SK-N-SH (cell line): ENCODE results near the gene BMX. TPM values are rescaled to one million over a fixed set of nuclear protein-coding genes. Genes with fewer than 3 reads are reported as not detected.

Experiments used
- CTCF ChIA-PET: fragments of 300-600, 350-600 bp; formaldehyde crosslinking; extraction: SDS; loops from one replicate; lab custom pipeline; 2021; lab: Yijun Ruan, JAX
- POLR2A ChIA-PET: fragments of 350-600 bp; sonication (Branson Sonifier 250); formaldehyde crosslinking; extraction: SDS; loops from one replicate; lab custom pipeline; 2020; ENCODE audit warnings: antibody characterized with exemption, inconsistent platforms; lab: Yijun Ruan, JAX
- DNase-seq: peaks from one replicate; pipeline ENCODE4 v3.0.0; 2012
- H2AFZ ChIP-seq: fragments of 200-600 bp; sonication (generic); 2 replicates; pipeline ENCODE4 v1.8.1; 2016; ENCODE audit warnings: antibody characterized with exemption, mild to moderate bottlenecking, low read depth
- H3F3A ChIP-seq: fragments of 200-600 bp; sonication (generic); replicated peaks from 2 replicates; pipeline ENCODE3; 2016; ENCODE audit warnings: antibody characterized with exemption, mild to moderate bottlenecking; ENCODE audit not compliant: insufficient read depth
- H3K27ac ChIP-seq, 2 experiments: fragments of 200-500 bp in 1 of 2; fragments of 200-600 bp in 1 of 2; sonication (Bioruptor generic) in 1 of 2; sonication (generic), shearing (Covaris generic) in 1 of 2; 2 replicates each; pipeline versions ENCODE4 v1.5.1 to v1.6.1; 2014 to 2016; ENCODE audit warnings: low read depth in 2 of 2, inconsistent platforms in 1 of 2, low read length in 1 of 2, mild to moderate bottlenecking in 1 of 2, mixed read lengths in 1 of 2
- H3K27me3 ChIP-seq: fragments of 200-600 bp; sonication (generic), shearing (Covaris generic); 2 replicates; pipeline ENCODE4 v1.6.1; 2016; ENCODE audit warnings: mixed run types; ENCODE audit not compliant: insufficient read depth
- H3K36me3 ChIP-seq, 2 experiments: fragments of 200-500 bp in 1 of 2; fragments of 200-600 bp in 1 of 2; sonication (Bioruptor generic) in 1 of 2; sonication (generic) in 1 of 2; replicated peaks in 1 of 2; 2 replicates each; pipeline versions ENCODE3 to v1.5.1; 2014 to 2016; ENCODE audit warnings: low read length in 1 of 2, mild to moderate bottlenecking in 1 of 2; ENCODE audit not compliant: insufficient read depth in 2 of 2, control insufficient read depth in 1 of 2
- H3K4me1 ChIP-seq, 2 experiments: fragments of 200-500 bp in 1 of 2; fragments of 200-600 bp in 1 of 2; sonication (Bioruptor generic) in 1 of 2; sonication (generic), shearing (Covaris generic) in 1 of 2; 2 replicates each; pipeline versions ENCODE4 v1.5.1 to v1.6.1; 2014 to 2016; ENCODE audit warnings: low read depth in 1 of 2, low read length in 1 of 2, mixed run types in 1 of 2; ENCODE audit not compliant: insufficient read depth in 2 of 2, control insufficient read depth in 1 of 2
- H3K4me2 ChIP-seq: fragments of 200-600 bp; sonication (generic), shearing (Covaris generic); 2 replicates; pipeline ENCODE4 v1.6.1; 2017; ENCODE audit warnings: mixed run types
- H3K4me3 ChIP-seq, 2 experiments: fragments of 200-500 bp in 1 of 2; fragments of 200-600 bp in 1 of 2; sonication (Bioruptor generic) in 1 of 2; sonication (generic), shearing (Covaris generic) in 1 of 2; 2 replicates each; pipeline versions ENCODE4 v1.5.1 to v1.8.1; 2014 to 2016; ENCODE audit warnings: low read depth in 2 of 2, inconsistent platforms in 1 of 2, low read length in 1 of 2, mild to moderate bottlenecking in 1 of 2, mixed read lengths in 1 of 2, moderate library complexity in 1 of 2
- H3K79me2 ChIP-seq: fragments of 200-600 bp; sonication (generic); 2 replicates; pipeline ENCODE4 v1.8.1; 2017; ENCODE audit warnings: mild to moderate bottlenecking; ENCODE audit not compliant: insufficient read depth
- H3K9ac ChIP-seq: fragments of 200-600 bp; sonication (generic); 2 replicates; pipeline ENCODE4 v1.6.1; 2017; ENCODE audit warnings: mixed run types
- H3K9me2 ChIP-seq: fragments of 200-600 bp; sonication (generic); 2 replicates; pipeline ENCODE4 v1.6.1; 2017; ENCODE audit warnings: mixed run types
- H3K9me3 ChIP-seq: fragments of 200-600 bp; sonication (generic); 2 replicates; pipeline ENCODE4 v1.6.1; 2017; ENCODE audit warnings: mixed run types, mild to moderate bottlenecking, moderate library complexity
- H4K20me1 ChIP-seq: fragments of 200-600 bp; sonication (generic); 2 replicates; pipeline ENCODE4 v1.6.1; 2017; ENCODE audit warnings: mild to moderate bottlenecking, mixed run types; ENCODE audit not compliant: insufficient read depth
- CHD2 ChIP-seq: fragments of 150-350 bp; IDR thresholded peaks from 2 replicates; pipeline ENCODE4 v1.6.1; 2018; ENCODE audit warnings: low read length; ENCODE audit not compliant: partially characterized antibody
- ELF1 ChIP-seq: IDR thresholded peaks from 2 replicates; pipeline ENCODE4 v1.4.0; 2012
- EP300 ChIP-seq, 2 experiments: IDR thresholded peaks; 2 replicates each; pipeline versions ENCODE4 v1.4.0 to v1.6.1; 2012; ENCODE audit warnings: borderline replicate concordance in 1 of 2, low read depth in 1 of 2, low read length in 1 of 2
- FOSL2 ChIP-seq: IDR thresholded peaks from 2 replicates; pipeline ENCODE4 v1.4.0; 2012; ENCODE audit warnings: low read depth, mild to moderate bottlenecking, moderate library complexity, borderline replicate concordance
- GABPA ChIP-seq: IDR thresholded peaks from 2 replicates; pipeline ENCODE4 v1.4.0; 2012; ENCODE audit warnings: low read depth, mild to moderate bottlenecking
- JUND ChIP-seq: IDR thresholded peaks from 2 replicates; pipeline ENCODE4 v1.4.0; 2012
- MEF2A ChIP-seq: IDR thresholded peaks from 2 replicates; pipeline ENCODE4 v1.4.0; 2012; ENCODE audit warnings: low read depth, borderline replicate concordance
- MXI1 ChIP-seq: IDR thresholded peaks from 2 replicates; pipeline ENCODE4 v1.6.1; 2012; ENCODE audit warnings: mild to moderate bottlenecking, low read depth, low read length, improper control_type of control experiment
- NFIC ChIP-seq: IDR thresholded peaks from 2 replicates; pipeline ENCODE4 v1.4.0; 2012; ENCODE audit warnings: borderline replicate concordance
- POLR2AphosphoS5 ChIP-seq: IDR thresholded peaks from 2 replicates; pipeline ENCODE4 v1.6.1; 2012; ENCODE audit warnings: low read depth, low read length
- RCOR1 ChIP-seq: fragments of 150-350 bp; IDR thresholded peaks from 2 replicates; pipeline ENCODE4 v1.6.1; 2017; ENCODE audit warnings: antibody characterized with exemption, low read length
- SIN3A ChIP-seq: IDR thresholded peaks from 2 replicates; pipeline ENCODE4 v1.6.1; 2012; ENCODE audit warnings: low read depth, mild to moderate bottlenecking, low read length, moderate library complexity, borderline replicate concordance
- SMC3 ChIP-seq: IDR thresholded peaks from 2 replicates; pipeline ENCODE4 v1.6.1; 2012; ENCODE audit warnings: low read depth, low read length, improper control_type of control experiment
- WGBS: methylation state at CpG from one replicate; pipeline ENCODE4 v1.1.6; 2017; ENCODE audit warnings: low lambda C conversion rate; 5-methylcytosine and 5-hydroxymethylcytosine counted together
- polyA plus RNA-seq, 3 experiments: library from polyadenylated mRNA; depleted of rRNA; stranded (reverse); fragments of >200 nt; gene quantifications; 2 replicates each; pipeline ENCODE4 v1.2.3, GENCODE V29; 2012
- TF ChIP-seq, protein P1 (sequence below): fragments of 200-600 bp; sonication (generic); IDR thresholded peaks from 2 replicates; pipeline ENCODE4 v1.6.1; 2017; ENCODE audit warnings: antibody characterized with exemption, mild to moderate bottlenecking, moderate library complexity
- TF ChIP-seq, protein P2 (sequence below): IDR thresholded peaks from 2 replicates; pipeline ENCODE4 v1.4.0; 2012; ENCODE audit warnings: low read depth, borderline replicate concordance
- TF ChIP-seq, protein P3 (sequence below): IDR thresholded peaks from 2 replicates; pipeline ENCODE4; 2012

The BMX gene
- polyA plus RNA-seq, 1 of the 3 experiments (the other 2 are of a cell fraction): not detected

DNA sequence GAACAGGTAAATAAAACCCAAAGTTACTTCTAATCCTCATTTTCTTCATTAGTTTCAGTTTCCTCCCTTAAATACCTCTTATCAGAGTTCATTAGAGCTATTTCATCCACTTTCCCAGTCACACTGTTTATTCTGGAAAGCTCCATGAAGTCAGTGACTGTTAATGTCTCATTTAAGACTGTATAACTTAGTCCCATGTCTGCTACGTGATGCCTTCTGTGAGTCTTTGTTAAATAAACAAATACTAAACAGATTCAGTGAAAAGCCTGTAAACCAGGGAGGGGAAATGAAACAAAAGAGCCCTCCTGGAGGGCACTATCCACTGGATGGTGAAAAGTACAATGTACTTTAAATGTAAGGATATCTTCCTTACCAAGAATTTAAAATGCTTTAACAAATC is 75.4 kb downstream of the BMX start:
- Histone ChIP-seq H3K27ac (no peak overlapping the region), H3K36me3 (no peaks in the 10 kb centered on the region)
- TF ChIP-seq SIN3A (no peak), FOSL2 (no peak), JUND (no peak)
- TF ChIP-seq, all 33 proteins: peak for 0
- ChIA-PET CTCF (no interaction called here), POLR2A (no interaction called here)
- Histone ChIP-seq H4K20me1 (no peaks in the 10 kb centered on the region), H3F3A (no peaks in the 10 kb centered on the region), H3K79me2 (no peaks in the 10 kb centered on the region), H3K27me3 (no peaks in the 10 kb centered on the region; the same call in 1 of the 2 replicates), H2AFZ (no peak overlapping the region), H3K4me3 (no peak overlapping the region), H3K4me2 (no peak overlapping the region), H3K4me1 (no peaks in the 10 kb centered on the region), H3K9ac (no peak overlapping the region), H3K9me2 (no peaks in the 10 kb centered on the region), H3K9me3 (no peaks in the 10 kb centered on the region)
- WGBS: 12% methylated on average over 1 of the region's 1 CpG
- no peak for DNase-seq

DNA sequence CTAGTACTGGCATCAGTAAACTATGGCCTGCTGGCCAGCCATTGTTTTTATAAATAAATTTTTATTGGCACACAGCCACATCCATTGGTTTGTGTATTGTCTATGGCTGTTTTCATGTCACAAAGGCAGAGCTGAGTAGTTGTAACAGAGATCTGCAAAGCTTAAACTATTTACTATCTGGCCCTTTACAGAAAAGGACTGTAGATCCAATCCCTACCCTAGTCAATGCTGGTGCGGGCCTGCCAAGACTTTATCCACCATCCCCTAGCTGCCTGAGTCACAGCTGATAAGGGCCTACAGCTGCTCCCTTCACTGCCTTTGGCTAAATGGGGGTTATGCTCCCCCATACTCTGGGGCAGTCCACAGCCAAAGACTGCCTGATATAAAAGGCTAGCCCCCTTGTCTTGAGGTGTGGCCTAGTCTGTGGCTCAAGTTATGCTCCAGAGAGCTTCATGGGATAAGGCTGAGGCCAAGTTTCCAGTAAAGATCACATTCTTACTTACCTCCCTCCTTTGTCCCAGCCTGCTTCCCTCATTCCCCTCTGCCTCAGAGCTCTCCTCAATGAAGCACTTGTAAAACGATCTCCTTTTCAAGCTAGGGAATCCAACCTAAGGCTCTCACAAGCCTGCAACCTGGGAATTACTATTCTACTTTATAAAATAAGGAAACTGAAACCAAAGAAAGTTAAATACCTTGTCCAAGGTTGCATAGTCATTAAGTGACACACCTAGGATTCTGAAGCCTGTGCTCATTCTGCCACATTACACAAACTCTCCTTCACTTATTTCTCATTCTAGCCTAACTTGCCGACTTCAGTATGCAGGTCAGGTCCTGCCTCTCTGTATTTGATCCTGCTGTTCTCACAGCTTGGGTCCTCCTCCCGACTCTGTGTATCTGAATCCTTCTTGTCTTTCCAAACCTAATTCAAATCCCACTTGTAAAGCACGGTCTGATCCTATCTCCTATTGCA is 79.5 kb downstream of the BMX start:
- Histone ChIP-seq H3K4me3 (no peak overlapping the region), H3K79me2 (no peaks in the 10 kb centered on the region), H4K20me1 (no peaks in the 10 kb centered on the region), H3K27me3 (no peaks in the 10 kb centered on the region; the same call in 1 of the 2 replicates), H3K27ac (no peak overlapping the region), H3K9ac (no peak overlapping the region), H3K9me2 (no peaks in the 10 kb centered on the region)
- no peak for DNase-seq
- POLR2A ChIA-PET: no interaction called here
- no peak for TF ChIP-seq CHD2
- TF ChIP-seq, all 33 proteins: peak for 0
- Histone ChIP-seq H3K9me3 (no peaks in the 10 kb centered on the region), H3K4me2 (no peak overlapping the region), H3K36me3 (no peaks in the 10 kb centered on the region), H2AFZ (no peak overlapping the region), H3F3A (no peaks in the 10 kb centered on the region), H3K4me1 (no peaks in the 10 kb centered on the region)
- WGBS: 25% methylated on average over 4 of the region's 5 CpGs
- CTCF ChIA-PET: no interaction called here

DNA sequence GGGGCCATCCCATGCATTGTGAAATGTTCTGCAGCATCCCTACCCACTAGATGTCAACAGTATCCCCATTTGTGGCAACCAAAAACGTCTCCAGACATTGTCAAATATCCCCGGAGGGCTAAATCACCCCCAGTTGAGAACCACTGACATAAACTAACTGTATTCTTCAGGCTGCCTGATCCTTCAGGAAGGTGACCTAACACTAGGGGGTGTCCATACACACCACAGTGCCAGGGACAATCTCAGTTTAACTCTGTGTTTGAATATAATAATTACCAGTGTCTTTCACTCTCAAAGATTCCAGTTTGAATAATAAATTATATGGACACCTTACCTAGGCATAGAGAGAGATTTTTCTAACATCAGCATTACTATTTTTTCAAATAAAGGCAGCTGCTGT is 93.8 kb downstream of the BMX start:
- no peaks in the 10 kb centered on the region for H3K9me3 ChIP-seq
- H3K9ac ChIP-seq: no peak overlapping the region
- H2AFZ ChIP-seq: no peak overlapping the region
- H3K9me2 ChIP-seq: no peaks in the 10 kb centered on the region
- H3K4me2 ChIP-seq: no peak overlapping the region
- H3K4me1 ChIP-seq: no peaks in the 10 kb centered on the region
- 16% methylated on average over 2 of the region's 2 CpGs for WGBS
- POLR2A ChIA-PET: no interaction called here
- H3K36me3 ChIP-seq: no peaks in the 10 kb centered on the region
- CTCF ChIA-PET: no interaction called here
- no peaks in the 10 kb centered on the region for H3K79me2 ChIP-seq
- H3K27me3 ChIP-seq: no peaks in the 10 kb centered on the region; the same call in 1 of the 2 replicates
- no peak overlapping the region for H3K4me3 ChIP-seq
- H4K20me1 ChIP-seq: no peaks in the 10 kb centered on the region
- no peak overlapping the region for H3K27ac ChIP-seq
- H3F3A ChIP-seq: no peaks in the 10 kb centered on the region
- no peak for DNase-seq
- no peak for TF ChIP-seq JUND
- TF ChIP-seq, protein P1, sequence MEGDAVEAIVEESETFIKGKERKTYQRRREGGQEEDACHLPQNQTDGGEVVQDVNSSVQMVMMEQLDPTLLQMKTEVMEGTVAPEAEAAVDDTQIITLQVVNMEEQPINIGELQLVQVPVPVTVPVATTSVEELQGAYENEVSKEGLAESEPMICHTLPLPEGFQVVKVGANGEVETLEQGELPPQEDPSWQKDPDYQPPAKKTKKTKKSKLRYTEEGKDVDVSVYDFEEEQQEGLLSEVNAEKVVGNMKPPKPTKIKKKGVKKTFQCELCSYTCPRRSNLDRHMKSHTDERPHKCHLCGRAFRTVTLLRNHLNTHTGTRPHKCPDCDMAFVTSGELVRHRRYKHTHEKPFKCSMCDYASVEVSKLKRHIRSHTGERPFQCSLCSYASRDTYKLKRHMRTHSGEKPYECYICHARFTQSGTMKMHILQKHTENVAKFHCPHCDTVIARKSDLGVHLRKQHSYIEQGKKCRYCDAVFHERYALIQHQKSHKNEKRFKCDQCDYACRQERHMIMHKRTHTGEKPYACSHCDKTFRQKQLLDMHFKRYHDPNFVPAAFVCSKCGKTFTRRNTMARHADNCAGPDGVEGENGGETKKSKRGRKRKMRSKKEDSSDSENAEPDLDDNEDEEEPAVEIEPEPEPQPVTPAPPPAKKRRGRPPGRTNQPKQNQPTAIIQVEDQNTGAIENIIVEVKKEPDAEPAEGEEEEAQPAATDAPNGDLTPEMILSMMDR: no peak
- TF ChIP-seq GABPA: no peak
- TF ChIP-seq MXI1: no peak
- TF ChIP-seq POLR2AphosphoS5: no peak
- no peak for TF ChIP-seq ELF1
- TF ChIP-seq, protein P2, sequence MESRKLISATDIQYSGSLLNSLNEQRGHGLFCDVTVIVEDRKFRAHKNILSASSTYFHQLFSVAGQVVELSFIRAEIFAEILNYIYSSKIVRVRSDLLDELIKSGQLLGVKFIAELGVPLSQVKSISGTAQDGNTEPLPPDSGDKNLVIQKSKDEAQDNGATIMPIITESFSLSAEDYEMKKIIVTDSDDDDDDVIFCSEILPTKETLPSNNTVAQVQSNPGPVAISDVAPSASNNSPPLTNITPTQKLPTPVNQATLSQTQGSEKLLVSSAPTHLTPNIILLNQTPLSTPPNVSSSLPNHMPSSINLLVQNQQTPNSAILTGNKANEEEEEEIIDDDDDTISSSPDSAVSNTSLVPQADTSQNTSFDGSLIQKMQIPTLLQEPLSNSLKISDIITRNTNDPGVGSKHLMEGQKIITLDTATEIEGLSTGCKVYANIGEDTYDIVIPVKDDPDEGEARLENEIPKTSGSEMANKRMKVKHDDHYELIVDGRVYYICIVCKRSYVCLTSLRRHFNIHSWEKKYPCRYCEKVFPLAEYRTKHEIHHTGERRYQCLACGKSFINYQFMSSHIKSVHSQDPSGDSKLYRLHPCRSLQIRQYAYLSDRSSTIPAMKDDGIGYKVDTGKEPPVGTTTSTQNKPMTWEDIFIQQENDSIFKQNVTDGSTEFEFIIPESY: no peak
- TF ChIP-seq, protein P3, sequence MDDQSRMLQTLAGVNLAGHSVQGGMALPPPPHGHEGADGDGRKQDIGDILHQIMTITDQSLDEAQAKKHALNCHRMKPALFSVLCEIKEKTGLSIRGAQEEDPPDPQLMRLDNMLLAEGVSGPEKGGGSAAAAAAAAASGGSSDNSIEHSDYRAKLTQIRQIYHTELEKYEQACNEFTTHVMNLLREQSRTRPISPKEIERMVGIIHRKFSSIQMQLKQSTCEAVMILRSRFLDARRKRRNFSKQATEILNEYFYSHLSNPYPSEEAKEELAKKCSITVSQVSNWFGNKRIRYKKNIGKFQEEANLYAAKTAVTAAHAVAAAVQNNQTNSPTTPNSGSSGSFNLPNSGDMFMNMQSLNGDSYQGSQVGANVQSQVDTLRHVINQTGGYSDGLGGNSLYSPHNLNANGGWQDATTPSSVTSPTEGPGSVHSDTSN: no peak
- no peak for TF ChIP-seq RCOR1
- TF ChIP-seq SIN3A: no peak
- no peak for TF ChIP-seq MEF2A
- TF ChIP-seq SMC3: no peak
- TF ChIP-seq CHD2: no peak
- TF ChIP-seq NFIC: no peak
- TF ChIP-seq EP300 (IDR thresholded peaks at IDR 0.05; ENCODE audit: borderline replicate concordance in 1 of 2, low read depth in 1 of 2, low read length in 1 of 2): no peak
